Trophoblast cell (in vitro differentiated cells and primary cell): Measurements from ENCODE around the gene NSMF.

Experiments
- DNase-seq, 2 donors: peaks; one replicate each; pipeline ENCODE4 v3.0.0-alpha.2; 2016
- H2AFZ ChIP-seq: 2 replicates; pipeline ENCODE4 v1.6.1; 2013; ENCODE audit warnings: low read length, moderate library complexity, mild to moderate bottlenecking; ENCODE audit not compliant: insufficient read depth, poor library complexity
- H2AK5ac ChIP-seq: 2 replicates; pipeline ENCODE4 v1.6.1; 2013; ENCODE audit warnings: mild to moderate bottlenecking, low read length
- H2BK120ac ChIP-seq: 2 replicates; pipeline ENCODE4 v1.6.1; 2013; ENCODE audit warnings: low read length, mild to moderate bottlenecking, moderate library complexity; ENCODE audit not compliant: insufficient read depth, poor library complexity
- H2BK12ac ChIP-seq: 2 replicates; pipeline ENCODE4 v1.6.1; 2013; ENCODE audit warnings: mild to moderate bottlenecking, low read length, moderate library complexity
- H2BK5ac ChIP-seq: 2 replicates; pipeline ENCODE4 v1.6.1; 2013; ENCODE audit warnings: low read length, low read depth, moderate library complexity, mild to moderate bottlenecking; ENCODE audit not compliant: poor library complexity
- H3K14ac ChIP-seq: 2 replicates; pipeline ENCODE4 v1.6.1; 2013; ENCODE audit warnings: mild to moderate bottlenecking, low read length
- H3K18ac ChIP-seq: 2 replicates; pipeline ENCODE4 v1.6.1; 2013; ENCODE audit warnings: mild to moderate bottlenecking, low read length
- H3K23ac ChIP-seq: 2 replicates; pipeline ENCODE4 v1.6.1; 2013; ENCODE audit warnings: low read length
- H3K27ac ChIP-seq: 2 replicates; pipeline ENCODE4 v1.5.1; 2013; ENCODE audit warnings: low read depth, mild to moderate bottlenecking, inconsistent platforms, low read length, moderate library complexity
- H3K27me3 ChIP-seq: 2 replicates; pipeline ENCODE4 v1.6.1; 2013; ENCODE audit warnings: inconsistent platforms, mild to moderate bottlenecking, low read length, moderate library complexity; ENCODE audit not compliant: insufficient read depth
- H3K36me3 ChIP-seq, 2 experiments: 1 replicate in 1 of 2; 2 replicates in 1 of 2; pipeline ENCODE4 v1.6.1; 2013; ENCODE audit warnings: low read length in 2 of 2, mild to moderate bottlenecking in 2 of 2, moderate library complexity in 1 of 2; ENCODE audit not compliant: insufficient read depth in 2 of 2, control insufficient read depth in 1 of 2
- H3K4ac ChIP-seq: 2 replicates; pipeline ENCODE4 v1.6.1; 2013; ENCODE audit warnings: low read depth, mild to moderate bottlenecking, low read length, moderate library complexity
- H3K4me1 ChIP-seq, 2 experiments: 1 replicate in 1 of 2; 2 replicates in 1 of 2; pipeline ENCODE4 v1.6.1; 2013; ENCODE audit warnings: low read length in 2 of 2, mild to moderate bottlenecking in 2 of 2, moderate library complexity in 1 of 2; ENCODE audit not compliant: insufficient read depth in 2 of 2, control insufficient read depth in 1 of 2
- H3K4me2 ChIP-seq: 2 replicates; pipeline ENCODE4 v1.6.1; 2013; ENCODE audit warnings: inconsistent platforms, mild to moderate bottlenecking, low read length, moderate library complexity
- H3K4me3 ChIP-seq: 2 replicates; pipeline ENCODE4 v1.5.1; 2013; ENCODE audit warnings: mild to moderate bottlenecking, low read depth, low read length, inconsistent platforms
- H3K79me1 ChIP-seq: one replicate; pipeline ENCODE4 v1.6.1; 2013; ENCODE audit warnings: low read length
- H3K79me2 ChIP-seq: 2 replicates; pipeline ENCODE4 v1.6.1; 2013; ENCODE audit warnings: low read length, mild to moderate bottlenecking; ENCODE audit not compliant: control insufficient read depth, insufficient read depth, poor library complexity
- H3K9ac ChIP-seq: 2 replicates; pipeline ENCODE4 v1.6.1; 2013; ENCODE audit warnings: mild to moderate bottlenecking, low read length
- H3K9me3 ChIP-seq: 2 replicates; pipeline ENCODE4 v1.6.1; 2013; ENCODE audit warnings: low read depth, mild to moderate bottlenecking, control low read depth, inconsistent platforms, low read length; ENCODE audit not compliant: insufficient read depth
- H4K12ac ChIP-seq: 2 replicates; pipeline ENCODE4 v1.6.1; 2013; ENCODE audit warnings: low read depth, mild to moderate bottlenecking, low read length, moderate library complexity
- H4K8ac ChIP-seq: 2 replicates; pipeline ENCODE4 v1.6.1; 2013; ENCODE audit warnings: low read depth, mild to moderate bottlenecking, low read length, moderate library complexity
- H4K91ac ChIP-seq: one replicate; pipeline ENCODE4 v1.6.1; 2013; ENCODE audit warnings: low read depth, mild to moderate bottlenecking, low read length, moderate library complexity
- WGBS: extraction: QIAGEN DNeasy Blood & Tissue Kit; methylation state at CpG from one replicate; pipeline ENCODE4 v1.1.7; 2013; ENCODE audit warnings: missing lambda C conversion rate; ENCODE audit not compliant: insufficient read length, insufficient coverage; ENCODE audit errors: extremely low coverage; 5-methylcytosine and 5-hydroxymethylcytosine counted together

Gene NSMF

DNA sequence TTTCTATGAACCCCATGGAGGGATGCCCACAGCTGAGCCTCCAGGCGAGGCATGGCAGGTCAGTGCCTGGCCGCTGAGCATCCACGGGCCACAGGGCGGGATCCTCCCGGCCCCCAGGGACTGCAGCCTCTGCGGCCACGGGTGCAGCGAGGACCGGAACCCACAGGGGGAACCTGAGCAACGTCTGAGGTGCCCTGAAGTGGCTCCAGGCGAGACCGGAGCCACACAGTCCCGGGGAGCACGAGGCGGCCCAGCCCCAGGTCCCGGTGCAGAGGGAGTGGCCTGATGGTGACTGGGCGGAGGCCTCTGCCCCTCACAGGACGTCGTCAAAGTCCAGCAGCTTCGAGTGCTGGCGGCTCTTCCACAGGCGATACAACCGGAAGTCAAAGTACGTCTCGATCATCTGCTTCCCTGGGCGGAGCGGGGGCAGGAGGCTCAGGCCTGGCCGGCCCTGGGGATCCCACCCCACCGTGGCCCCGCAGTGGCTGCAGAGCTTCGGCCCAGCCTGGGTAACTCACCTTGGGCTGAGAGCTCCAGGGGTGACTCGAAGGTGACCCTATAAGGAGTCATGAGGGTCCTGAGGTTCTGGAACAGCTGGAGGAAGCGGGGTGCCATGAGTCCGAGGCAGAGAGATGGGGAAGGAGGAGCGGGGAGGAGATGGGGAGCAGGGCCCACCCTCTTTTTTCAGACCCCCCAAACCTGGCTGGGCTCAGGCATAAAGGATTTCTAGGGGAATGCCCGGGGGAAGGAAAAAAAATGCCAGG, 9.9 kb downstream of the NSMF start:
- Histone ChIP-seq H3K4me3 (no peak overlapping the region), H3K9ac (no peak overlapping the region), H3K27ac (no peak overlapping the region), H2BK12ac (no peak overlapping the region), H3K79me1 (peaks cover 3% of the 10 kb centered on the region), H3K14ac (no peak overlapping the region), H4K8ac (no peak overlapping the region), H2BK120ac (no peak overlapping the region), H3K23ac (no peak overlapping the region), H2AFZ (no peak overlapping the region), H3K4me1 (peaks cover 5 to 7% of the 10 kb centered on the region in 2 experiments), H4K12ac (no peak overlapping the region), H3K27me3 (no peaks in the 10 kb centered on the region), H3K36me3 (peaks cover 13 to 20% of the 10 kb centered on the region in 2 experiments), H3K9me3 (peaks cover 8% of the 10 kb centered on the region), H3K79me2 (no peaks in the 10 kb centered on the region), H3K4ac (no peak overlapping the region), H2AK5ac (no peak overlapping the region), H2BK5ac (no peak overlapping the region), H3K18ac (no peak overlapping the region), H3K4me2 (no peak overlapping the region), H4K91ac (no peak overlapping the region)
- WGBS, result no CpG with 5 or more reads among the region's 36 CpGs
- no peak for DNase-seq

- DNase-seq, result no peak
- no peaks in the 10 kb centered on the region for H3K79me2 ChIP-seq
- no peak overlapping the region for H3K4ac ChIP-seq
- H2BK12ac ChIP-seq, result no peak overlapping the region
- no CpG with 5 or more reads among the region's 16 CpGs for WGBS
- no peak overlapping the region for H3K9ac ChIP-seq
- H2BK120ac ChIP-seq, result no peak overlapping the region
- H3K36me3 ChIP-seq, result peaks cover 13 to 20% of the 10 kb centered on the region in 2 experiments
- no peak overlapping the region for H2BK5ac ChIP-seq
- no peak overlapping the region for H3K23ac ChIP-seq
- no peak overlapping the region for H2AK5ac ChIP-seq
- H3K18ac ChIP-seq, result no peak overlapping the region
- H4K91ac ChIP-seq, result no peak overlapping the region
- no peak overlapping the region for H4K8ac ChIP-seq
- no peak overlapping the region for H3K4me3 ChIP-seq
- no peaks in the 10 kb centered on the region for H3K27me3 ChIP-seq
- no peak overlapping the region for H2AFZ ChIP-seq
- peaks cover under 1% of the 10 kb centered on the region for H3K79me1 ChIP-seq
- peaks cover 8% of the 10 kb centered on the region for H3K9me3 ChIP-seq
- H3K4me1 ChIP-seq, result peaks cover 4 to 5% of the 10 kb centered on the region in 2 experiments
- H3K4me2 ChIP-seq, result no peak overlapping the region
- no peak overlapping the region for H3K27ac ChIP-seq
- H4K12ac ChIP-seq, result no peak overlapping the region
- H3K14ac ChIP-seq, result no peak overlapping the region
These were observed 10.6 kb downstream of the NSMF start for GRCh38 chr9:137448602-137448962.

DNA sequence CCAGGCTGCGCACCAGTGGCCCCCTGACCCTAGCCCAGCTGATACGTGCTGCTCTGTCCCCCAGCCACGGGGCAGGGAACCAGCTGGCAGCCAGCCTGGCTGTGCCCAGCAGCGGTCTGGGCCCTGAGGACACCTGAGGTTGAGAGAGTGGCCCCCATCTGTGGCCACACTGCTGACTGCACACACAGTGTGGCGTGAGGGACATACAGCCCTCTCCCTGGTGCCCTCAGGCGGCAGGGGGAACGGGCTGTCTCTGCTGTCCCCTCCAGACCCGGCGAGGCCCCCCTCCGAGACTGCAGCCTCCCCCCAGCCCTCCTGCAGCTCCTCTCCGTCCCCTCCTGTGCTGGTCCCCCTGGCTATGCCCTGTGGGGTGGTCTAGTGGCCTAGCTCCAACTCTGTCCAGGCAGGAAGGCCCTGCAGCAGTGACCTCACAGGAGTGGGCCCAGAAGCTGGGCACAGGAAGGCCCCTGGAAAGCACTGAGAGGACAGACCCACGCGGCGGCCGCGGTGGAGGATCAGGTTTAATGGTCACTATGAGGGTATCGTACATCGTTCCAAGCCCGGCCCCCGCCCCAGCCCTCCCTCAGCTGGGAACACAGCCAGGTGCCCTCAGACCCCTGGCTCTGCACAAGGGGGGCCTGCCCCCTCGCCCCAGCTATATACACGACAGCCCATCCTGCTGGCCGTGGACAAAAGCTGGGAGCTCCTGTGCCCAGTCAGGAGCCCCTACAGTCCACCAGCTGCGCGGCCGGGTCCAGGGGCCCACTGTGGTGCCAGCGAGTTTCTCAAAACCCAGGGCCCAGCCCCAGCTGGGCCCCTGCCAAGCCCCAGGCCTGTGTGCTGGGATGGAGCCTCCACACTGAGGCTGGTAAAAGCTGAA, 11.2 kb downstream of the NSMF start:
- Histone ChIP-seq H3K18ac (no peak overlapping the region), H3K4me2 (no peak overlapping the region), H3K4me3 (no peak overlapping the region), H4K91ac (no peak overlapping the region), H4K12ac (no peak overlapping the region), H3K14ac (no peak overlapping the region), H3K79me2 (no peaks in the 10 kb centered on the region), H2AK5ac (no peak overlapping the region), H3K9ac (no peak overlapping the region), H2BK120ac (no peak overlapping the region), H3K27ac (no peak overlapping the region), H3K23ac (no peak overlapping the region), H2AFZ (no peak overlapping the region), H3K27me3 (no peaks in the 10 kb centered on the region), H2BK12ac (no peak overlapping the region), H3K9me3 (peaks cover 6% of the 10 kb centered on the region), H3K4me1 (no peaks in the 10 kb centered on the region), H2BK5ac (no peak overlapping the region), H3K36me3 (peaks cover 13 to 17% of the 10 kb centered on the region in 2 experiments), H3K4ac (no peak overlapping the region), H3K79me1 (no peaks in the 10 kb centered on the region), H4K8ac (no peak overlapping the region)
- whole genome bisulfite sequencing, result no CpG with 5 or more reads among the region's 27 CpGs
- no peak for DNase-seq

GRCh38 chr9:137446851-137447471, 12.2 kb downstream of the NSMF start:
- Histone ChIP-seq H2BK120ac (no peak overlapping the region), H4K8ac (no peak overlapping the region), H3K79me1 (no peaks in the 10 kb centered on the region), H3K18ac (no peak overlapping the region), H2AK5ac (no peak overlapping the region), H3K36me3 (peaks cover 11% of the 10 kb centered on the region in 2 experiments), H3K79me2 (no peaks in the 10 kb centered on the region), H3K4me3 (no peak overlapping the region), H3K14ac (no peak overlapping the region), H4K12ac (no peak overlapping the region), H3K4me1 (no peaks in the 10 kb centered on the region), H4K91ac (no peak overlapping the region), H2BK12ac (no peak overlapping the region), H3K4ac (no peak overlapping the region), H2BK5ac (no peak overlapping the region), H3K9ac (no peak overlapping the region), H3K27me3 (no peaks in the 10 kb centered on the region), H3K4me2 (no peak overlapping the region), H3K27ac (no peak overlapping the region), H3K9me3 (peaks cover 6% of the 10 kb centered on the region), H2AFZ (no peak overlapping the region), H3K23ac (no peak overlapping the region)
- no CpG with 5 or more reads among the region's 21 CpGs for WGBS
- no peak for DNase-seq
